Measurements from ENCODE around the gene DSCAML1.

GRCh38 chr11:117725048-117725734 is 71.8 kb downstream of the DSCAML1 start:
- TF ChIP-seq CTCF (IDR thresholded peaks at IDR 0.05) (no peak), POLR2A (IDR thresholded peaks at IDR 0.05) (no peak), EP300 (IDR thresholded peaks at IDR 0.05) (no peak)
